Stimulated activated CD4-positive, alpha-beta T cell treated with anti-CD3 and anti-CD28 coated beads, TNF-alpha, amount 100 ng/mL, for 1 hour (primary cell): ENCODE results near the gene CAST.

ENCODE experiments used
- DNase-seq, 3 donors: peaks; one replicate each; pipeline ENCODE4 v3.0.0-alpha.2; 2020; ENCODE audit warnings: low read depth in 3 of 3, low spot score in 1 of 3

CAST gene

GRCh38 chr5:96816411-96816939, 154.3 kb downstream of the CAST start:
- DNase-seq, result peak in 2 of 3 donors; percentile 13 to 30

GRCh38 chr5:96816991-96817390, 154.8 kb downstream of the CAST start:
- no peak for DNase-seq

GRCh38 chr5:96817506-96817905, 155.3 kb downstream of the CAST start:
- DNase-seq, result no peak

GRCh38 chr5:96818125-96818788, 156.1 kb downstream of the CAST start:
- no peak for DNase-seq

- DNase-seq, result no peak
Observed at GRCh38 chr5:96819806-96820205, 157.6 kb downstream of the CAST start.

- DNase-seq, result no peak
Observed at GRCh38 chr5:96821260-96821916, 159.2 kb downstream of the CAST start.

GRCh38 chr5:96822686-96823459, 160.7 kb downstream of the CAST start:
- no peak for DNase-seq

- no peak for DNase-seq
Observed at GRCh38 chr5:96823900-96824380, 161.8 kb downstream of the CAST start.
